ENCODE measurements around the gene FBRSL1. TPM values are rescaled to one million over a fixed set of nuclear protein-coding genes. Genes with fewer than 3 reads are reported as not detected.

Gene FBRSL1
- total RNA-seq, 1 donor from 2014 or later: 7.5 TPM

GRCh38 chr12:132556216-132556615 lies 66.3 kb downstream of the FBRSL1 start:
- DNase-seq (ENCODE audit: low spot score): no peak

DNA sequence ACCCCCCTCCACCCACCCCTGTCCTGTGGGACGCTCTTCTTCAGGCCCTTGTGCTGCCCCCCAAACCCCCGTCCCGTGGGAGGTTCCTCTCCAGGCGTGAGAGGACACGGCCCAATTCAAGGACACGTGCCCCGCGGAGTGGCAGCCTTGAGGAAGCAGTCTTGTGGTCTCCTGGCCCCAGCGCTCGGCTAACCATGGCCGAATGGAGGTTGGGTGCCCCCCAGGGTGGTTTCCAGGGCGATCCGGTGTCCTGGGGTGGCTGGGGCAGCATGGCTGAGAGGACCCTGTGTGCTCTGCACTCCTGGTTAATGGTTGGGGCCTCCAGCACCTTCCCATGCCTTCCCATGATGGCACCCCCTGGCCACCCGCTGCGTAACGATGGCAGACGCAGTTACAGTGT lies 66.8 kb downstream of the FBRSL1 start:
- DNase-seq (ENCODE audit: low spot score): no peak

- no peak for DNase-seq (ENCODE audit: low spot score)
Observed at GRCh38 chr12:132557291-132558015, 67.5 kb downstream of the FBRSL1 start.

GRCh38 chr12:132558042-132558856 lies 68.3 kb downstream of the FBRSL1 start:
- DNase-seq (ENCODE audit: low spot score): no peak

DNA sequence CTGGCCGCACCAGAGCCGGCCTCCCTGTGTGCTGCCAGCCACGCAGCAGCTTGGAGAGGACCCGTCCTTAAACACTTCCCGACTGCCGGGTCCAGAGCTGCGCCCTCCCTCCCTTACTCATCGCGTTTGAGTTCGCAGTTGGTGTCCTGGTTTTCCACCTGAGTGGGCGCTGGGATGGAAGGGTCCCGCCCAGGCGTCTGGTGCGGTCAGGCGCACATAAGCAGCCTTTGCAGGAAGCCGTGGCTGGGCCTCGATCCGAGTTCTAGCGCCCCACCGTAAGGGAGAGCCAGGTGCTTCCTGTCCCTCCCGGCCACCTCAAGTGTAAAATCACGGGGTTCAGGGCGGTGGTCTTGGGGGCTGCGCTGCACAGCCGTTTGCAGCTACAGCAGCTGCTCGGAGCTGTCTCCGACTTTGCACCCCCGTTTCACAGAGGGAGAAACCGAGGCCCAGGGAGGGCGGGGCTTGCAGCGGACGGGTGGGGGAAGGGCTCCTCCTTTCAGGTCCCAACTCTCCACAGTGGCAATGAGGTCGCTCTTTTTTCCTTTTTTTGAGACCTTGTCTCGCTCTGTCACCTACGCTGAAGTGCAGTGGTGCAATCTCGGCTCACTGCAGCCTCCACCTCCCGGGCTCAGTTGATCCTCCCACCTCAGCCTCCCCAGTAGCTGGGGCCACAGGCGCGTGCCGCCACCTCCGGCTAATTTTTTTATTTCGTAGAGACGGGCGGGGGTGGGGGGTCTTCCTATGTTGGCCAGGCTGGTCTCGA lies 69.1 kb downstream of the FBRSL1 start:
- no peak for DNase-seq (ENCODE audit: low spot score)

DNA sequence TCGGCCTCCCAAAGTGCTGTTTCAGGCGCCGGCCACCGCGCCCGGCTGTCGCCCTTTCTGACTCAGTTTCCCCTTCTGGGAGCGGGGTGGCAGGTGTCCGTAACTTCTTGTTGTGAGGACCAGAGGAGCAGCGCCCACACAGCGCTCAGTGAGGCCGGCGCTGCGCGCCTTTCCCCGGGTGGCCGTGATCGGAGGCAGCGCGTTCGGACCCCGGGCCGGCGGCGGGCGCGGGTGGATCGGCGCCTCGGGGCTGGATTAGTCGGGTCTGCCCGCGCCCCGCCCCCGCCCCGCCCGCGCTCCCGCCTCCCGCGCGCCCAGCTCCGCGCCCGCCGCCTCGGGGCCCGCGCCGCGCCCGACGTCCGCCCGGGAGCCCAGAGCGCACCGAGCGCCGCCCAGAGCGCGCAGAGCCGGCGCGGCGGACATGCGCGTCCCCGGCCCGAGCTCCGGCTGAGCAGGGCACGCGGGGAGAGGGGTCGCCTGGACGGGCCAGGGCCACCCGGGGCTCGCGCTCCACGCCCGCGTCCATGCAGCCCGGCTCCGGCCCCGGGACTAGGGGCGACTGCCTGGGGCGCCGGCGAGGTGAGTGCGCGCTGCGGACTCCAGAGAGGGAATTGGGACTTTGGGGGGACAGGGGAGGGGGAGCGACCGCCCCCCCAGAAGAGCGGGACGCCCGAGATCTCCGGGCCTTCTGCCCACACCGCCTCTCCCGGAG lies 69.9 kb downstream of the FBRSL1 start:
- DNase-seq (ENCODE audit: low spot score): peak; percentile 41

DNA sequence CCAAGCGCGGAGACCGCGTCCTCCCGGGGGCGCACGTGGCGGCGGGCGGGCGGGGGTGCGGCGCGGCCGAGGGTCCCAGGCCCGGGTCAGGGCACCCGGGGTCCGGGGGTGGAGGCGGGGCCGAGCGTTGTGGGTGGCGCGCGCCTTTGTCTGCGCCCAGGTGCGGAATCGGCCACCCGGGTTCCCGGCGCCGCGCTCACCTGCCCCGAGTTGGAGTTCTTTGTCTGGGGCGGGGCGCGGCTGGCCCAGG lies 70.3 kb downstream of the FBRSL1 start:
- DNase-seq (ENCODE audit: low spot score): no peak

GRCh38 chr12:132560614-132561426 lies 70.9 kb downstream of the FBRSL1 start:
- peak; percentile 50 for DNase-seq (ENCODE audit: low spot score)

Other genes starting within 250 kb of the FBRSL1 start
- gene GALNT9, start 160.6 kb upstream of the FBRSL1 start, total RNA-seq (ENCODE audit: insufficient read depth, low replicate concordance): 1.9 TPM
- not detected for gene LRCOL1, start 120.4 kb downstream of the FBRSL1 start, total RNA-seq (ENCODE audit: insufficient read depth, low replicate concordance)
- gene P2RX2, start 128.6 kb downstream of the FBRSL1 start, total RNA-seq (ENCODE audit: insufficient read depth, low replicate concordance): not detected
- gene POLE, start 197.2 kb downstream of the FBRSL1 start, total RNA-seq (ENCODE audit: insufficient read depth, low replicate concordance): 14.9 TPM
- gene PXMP2, start 197.4 kb downstream of the FBRSL1 start, total RNA-seq (ENCODE audit: insufficient read depth, low replicate concordance): 36.6 TPM
- 23.4 TPM for gene PGAM5, start 220.7 kb downstream of the FBRSL1 start, total RNA-seq (ENCODE audit: insufficient read depth, low replicate concordance)

Measured in umbilical cord (tissue), 2 donors.